DND-41 (cell line): Measurements from ENCODE around the gene GSE1.

Experiments used
- CTCF ChIP-seq: IDR thresholded peaks from 2 replicates; pipeline ENCODE4 v1.5.1; 2012; ENCODE audit warnings: borderline replicate concordance, low read length, moderate library complexity, mild to moderate bottlenecking; ENCODE audit not compliant: poor library complexity, severe bottlenecking; ENCODE audit errors: extremely low read depth
- EZH2 ChIP-seq: IDR thresholded peaks from 3 replicates; pipeline ENCODE4 v1.6.1; 2012; ENCODE audit warnings: borderline replicate concordance, low read depth, mild to moderate bottlenecking, moderate library complexity, low read length, inconsistent platforms; ENCODE audit not compliant: severe bottlenecking

- no peak for TF ChIP-seq CTCF
- TF ChIP-seq EZH2, result no peak
Observed at GRCh38 chr16:85678821-85679220, 65.7 kb downstream of the GSE1 start.
